C4-2B (cell line): ENCODE results near the gene BCL2L11.

Experiments
- ZFX ChIP-seq: fragments of 450-650 bp; IDR thresholded peaks from 2 replicates; pipeline ENCODE4 v1.6.1; 2017
- TF ChIP-seq, protein P1 (sequence below): fragments of 450-650 bp; conservative IDR thresholded peaks from 2 replicates; pipeline ENCODE4 v1.5.1; 2017; ENCODE audit warnings: mild to moderate bottlenecking

DNA sequence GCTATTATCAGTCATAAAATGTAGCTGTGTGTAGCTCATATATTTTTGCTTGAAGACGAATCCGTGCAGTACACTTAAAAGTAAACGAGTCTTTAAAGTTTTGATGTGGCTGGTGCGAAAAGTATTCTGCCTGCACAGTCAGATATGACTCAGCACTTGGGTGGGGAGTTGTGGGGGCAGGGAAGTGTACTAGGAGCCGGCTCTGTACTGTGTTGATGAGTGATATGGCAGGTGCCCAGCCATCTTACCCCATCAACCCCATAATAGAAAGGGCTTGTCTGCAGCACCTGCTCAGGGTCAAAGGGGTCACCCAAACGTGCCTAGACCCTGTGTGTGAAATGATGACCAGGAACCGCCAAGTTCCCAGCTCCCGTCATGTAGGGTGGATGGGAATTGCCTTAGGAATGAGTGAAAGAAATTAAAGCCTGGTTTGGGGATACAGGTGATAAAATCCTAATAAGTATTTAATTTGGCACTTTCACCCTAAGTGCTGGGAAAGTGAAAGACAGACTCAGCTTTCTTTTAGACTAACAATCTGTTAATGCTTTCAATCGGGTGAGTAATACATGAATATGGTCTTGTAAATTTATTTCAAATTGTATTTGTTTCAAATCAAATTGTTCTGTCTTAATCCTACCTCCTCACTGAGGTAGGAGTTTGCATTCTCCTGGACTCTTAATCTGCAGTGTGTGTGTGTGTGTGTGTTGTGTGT is 48.0 kb downstream of the BCL2L11 start:
- TF ChIP-seq, protein P1, sequence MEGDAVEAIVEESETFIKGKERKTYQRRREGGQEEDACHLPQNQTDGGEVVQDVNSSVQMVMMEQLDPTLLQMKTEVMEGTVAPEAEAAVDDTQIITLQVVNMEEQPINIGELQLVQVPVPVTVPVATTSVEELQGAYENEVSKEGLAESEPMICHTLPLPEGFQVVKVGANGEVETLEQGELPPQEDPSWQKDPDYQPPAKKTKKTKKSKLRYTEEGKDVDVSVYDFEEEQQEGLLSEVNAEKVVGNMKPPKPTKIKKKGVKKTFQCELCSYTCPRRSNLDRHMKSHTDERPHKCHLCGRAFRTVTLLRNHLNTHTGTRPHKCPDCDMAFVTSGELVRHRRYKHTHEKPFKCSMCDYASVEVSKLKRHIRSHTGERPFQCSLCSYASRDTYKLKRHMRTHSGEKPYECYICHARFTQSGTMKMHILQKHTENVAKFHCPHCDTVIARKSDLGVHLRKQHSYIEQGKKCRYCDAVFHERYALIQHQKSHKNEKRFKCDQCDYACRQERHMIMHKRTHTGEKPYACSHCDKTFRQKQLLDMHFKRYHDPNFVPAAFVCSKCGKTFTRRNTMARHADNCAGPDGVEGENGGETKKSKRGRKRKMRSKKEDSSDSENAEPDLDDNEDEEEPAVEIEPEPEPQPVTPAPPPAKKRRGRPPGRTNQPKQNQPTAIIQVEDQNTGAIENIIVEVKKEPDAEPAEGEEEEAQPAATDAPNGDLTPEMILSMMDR: no peak
- no peak for TF ChIP-seq ZFX
